GM19023 (cell line): ENCODE measurements around the gene LPAR3.
A peak's percentile ranks its signal among the peaks of the same experiment; 100 is the strongest.

ENCODE experiments used
- ATAC-seq: cut with Tn5 transposase; IDR thresholded peaks from one replicate; pipeline ENCODE4 v1.9.1; 2021; ENCODE audit warnings: mild to moderate bottlenecking, moderate library complexity; ENCODE audit not compliant: unreplicated experiment

LPAR3 gene

GRCh38 chr1:84859866-84860265 is 33.1 kb downstream of the LPAR3 start:
- no peak for ATAC-seq

- ATAC-seq = no peak
These were observed 35.1 kb downstream of the LPAR3 start for GRCh38 chr1:84857906-84858305.

GRCh38 chr1:84856726-84857270 is 36.2 kb downstream of the LPAR3 start:
- no peak for ATAC-seq

- ATAC-seq = no peak
These were observed 37.0 kb downstream of the LPAR3 start for GRCh38 chr1:84855691-84856630.

GRCh38 chr1:84855168-84855567 is 37.8 kb downstream of the LPAR3 start:
- ATAC-seq = no peak

GRCh38 chr1:84853741-84854721 is 39.0 kb downstream of the LPAR3 start:
- peak; percentile 96 for ATAC-seq

- no peak for ATAC-seq
These were observed 41.2 kb downstream of the LPAR3 start for GRCh38 chr1:84851839-84852238.

- ATAC-seq = no peak
These were observed 43.5 kb downstream of the LPAR3 start for GRCh38 chr1:84849357-84849975.

GRCh38 chr1:84847253-84848250 is 45.5 kb downstream of the LPAR3 start:
- no peak for ATAC-seq

GRCh38 chr1:84846387-84846786 is 46.6 kb downstream of the LPAR3 start:
- no peak for ATAC-seq

GRCh38 chr1:84845357-84845756 is 47.6 kb downstream of the LPAR3 start:
- no peak for ATAC-seq

- no peak for ATAC-seq
These were observed 48.9 kb downstream of the LPAR3 start for GRCh38 chr1:84844094-84844493.

GRCh38 chr1:84842748-84843231 is 50.2 kb downstream of the LPAR3 start:
- ATAC-seq = no peak

- no peak for ATAC-seq
These were observed 51.0 kb downstream of the LPAR3 start for GRCh38 chr1:84841971-84842370.

GRCh38 chr1:84840346-84840745 is 52.7 kb downstream of the LPAR3 start:
- ATAC-seq = no peak

- no peak for ATAC-seq
These were observed 53.5 kb downstream of the LPAR3 start for GRCh38 chr1:84839544-84839943.

- no peak for ATAC-seq
These were observed 56.9 kb downstream of the LPAR3 start for GRCh38 chr1:84836145-84836544.

GRCh38 chr1:84835169-84835568 is 57.8 kb downstream of the LPAR3 start:
- ATAC-seq = no peak

GRCh38 chr1:84834419-84835064 is 58.5 kb downstream of the LPAR3 start:
- ATAC-seq = no peak
